ENCODE data around the gene CENPT. TPM values are rescaled to one million over a fixed set of nuclear protein-coding genes. Genes with fewer than 3 reads are reported as not detected.
A peak's percentile ranks its signal among the peaks of the same experiment; 100 is the strongest.

The CENPT gene
- total RNA-seq, 1 experiment from 2014 or later: 43.7 TPM

GRCh38 chr16:67881621-67882161 lies 34.2 kb upstream of the CENPT start:
- peak; percentile 26 for DNase-seq
- H3K36me3 ChIP-seq (replicated peaks; ENCODE audit: control insufficient read depth, insufficient read depth, low read length): peaks cover 56% of the 10 kb centered on the region
- H3K4me3 ChIP-seq (ENCODE audit: insufficient read depth, low read depth, low read length): no peak overlapping the region
- no peaks in the 10 kb centered on the region for H3K27me3 ChIP-seq (ENCODE audit: control insufficient read depth, insufficient read depth, low read length)

DNA sequence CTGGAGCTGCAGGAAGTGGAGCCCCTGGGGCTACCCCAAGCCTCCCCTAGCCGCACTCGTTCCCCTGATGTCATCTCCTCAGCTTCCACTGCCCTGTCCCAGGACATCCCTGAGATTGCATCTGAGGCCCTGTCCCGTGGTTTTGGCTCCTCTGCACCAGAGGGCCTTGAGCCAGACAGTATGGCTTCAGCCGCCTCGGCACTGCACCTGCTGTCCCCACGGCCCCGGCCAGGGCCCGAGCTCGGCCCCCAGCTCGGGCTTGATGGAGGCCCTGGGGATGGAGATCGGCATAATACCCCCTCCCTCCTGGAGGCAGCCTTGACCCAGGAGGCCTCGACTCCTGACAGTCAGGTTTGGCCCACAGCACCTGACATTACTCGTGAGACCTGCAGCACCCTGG lies 33.1 kb upstream of the CENPT start:
- Histone ChIP-seq H3K27me3 (ENCODE audit: control insufficient read depth, insufficient read depth, low read length) (no peaks in the 10 kb centered on the region), H3K4me3 (ENCODE audit: insufficient read depth, low read depth, low read length) (no peak overlapping the region), H3K36me3 (replicated peaks; ENCODE audit: control insufficient read depth, insufficient read depth, low read length) (peaks cover 62% of the 10 kb centered on the region)
- peak; percentile 33 for DNase-seq

DNA sequence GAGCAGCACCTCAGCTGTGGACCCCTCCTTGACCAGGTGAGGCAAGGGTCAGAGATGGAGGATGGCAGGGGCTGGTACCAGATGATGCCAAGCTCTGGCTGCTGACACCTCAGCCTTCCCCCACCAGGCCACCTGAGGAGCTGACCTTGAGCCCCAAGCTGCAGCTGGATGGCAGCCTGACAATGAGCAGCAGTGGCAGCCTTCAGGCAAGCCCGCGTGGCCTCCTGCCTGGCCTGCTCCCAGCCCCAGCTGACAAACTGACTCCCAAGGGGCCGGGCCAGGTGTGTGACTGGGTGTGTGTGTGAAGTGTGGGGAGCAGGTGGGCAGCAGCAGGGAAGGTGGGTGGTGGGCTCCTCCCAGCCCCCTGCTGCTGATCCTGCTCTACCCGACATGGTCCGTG lies 32.4 kb upstream of the CENPT start:
- DNase-seq: peak; percentile 25

DNA sequence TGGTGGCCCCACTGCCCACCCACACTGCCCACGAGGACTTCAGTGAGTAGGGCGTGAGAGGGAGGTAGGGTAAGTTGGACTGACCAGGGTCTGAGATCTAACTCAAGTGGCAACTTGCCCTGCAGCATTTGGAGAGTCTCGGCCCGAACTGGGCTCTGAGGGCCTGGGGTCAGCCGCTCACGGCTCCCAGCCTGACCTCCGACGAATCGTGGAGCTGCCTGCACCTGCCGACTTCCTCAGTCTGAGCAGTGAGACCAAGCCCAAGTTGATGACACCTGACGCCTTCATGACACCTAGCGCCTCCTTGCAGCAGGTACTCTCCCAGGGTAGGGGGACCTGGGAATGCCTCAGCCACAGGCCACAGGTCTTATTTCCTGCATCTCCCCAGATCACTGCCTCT lies 32.0 kb upstream of the CENPT start:
- DNase-seq: peak; percentile 26
- Histone ChIP-seq H3K4me3 (ENCODE audit: insufficient read depth, low read depth, low read length) (no peak overlapping the region), H3K27me3 (ENCODE audit: control insufficient read depth, insufficient read depth, low read length) (no peaks in the 10 kb centered on the region), H3K36me3 (replicated peaks; ENCODE audit: control insufficient read depth, insufficient read depth, low read length) (peaks cover 62% of the 10 kb centered on the region)

More for the DNA sequence above, 32.4 kb upstream of the CENPT start:
- H3K36me3 ChIP-seq (replicated peaks; ENCODE audit: control insufficient read depth, insufficient read depth, low read length): peaks cover 62% of the 10 kb centered on the region
- H3K4me3 ChIP-seq (ENCODE audit: insufficient read depth, low read depth, low read length): no peak overlapping the region
- H3K27me3 ChIP-seq (ENCODE audit: control insufficient read depth, insufficient read depth, low read length): no peaks in the 10 kb centered on the region

- Histone ChIP-seq H3K36me3 (replicated peaks; ENCODE audit: control insufficient read depth, insufficient read depth, low read length) (peaks cover 62% of the 10 kb centered on the region), H3K27me3 (ENCODE audit: control insufficient read depth, insufficient read depth, low read length) (no peaks in the 10 kb centered on the region), H3K4me3 (ENCODE audit: insufficient read depth, low read depth, low read length) (no peak overlapping the region)
- DNase-seq: no peak
These were observed 31.4 kb upstream of the CENPT start for GRCh38 chr16:67878846-67879245.

DNA sequence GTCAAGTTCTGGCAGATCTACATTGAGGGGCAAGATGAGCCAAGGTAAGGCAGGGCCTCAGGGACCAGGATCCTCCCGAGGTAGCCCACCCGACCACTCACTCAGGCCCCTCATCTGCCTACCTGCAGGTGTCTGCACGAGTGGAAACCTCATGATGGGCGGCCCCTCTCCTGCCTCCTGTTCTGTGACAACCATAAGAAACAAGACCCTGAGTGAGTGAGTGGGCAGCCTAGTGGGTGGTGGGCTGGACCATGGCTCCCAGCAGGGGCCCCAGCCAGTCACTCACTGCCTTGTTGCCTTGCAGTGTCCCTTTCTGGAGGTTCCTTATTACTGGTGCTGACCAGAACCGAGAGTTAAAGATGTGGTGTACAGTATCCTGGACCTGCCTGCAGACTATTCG lies 30.7 kb upstream of the CENPT start:
- Histone ChIP-seq H3K4me3 (ENCODE audit: insufficient read depth, low read depth, low read length) (no peak overlapping the region), H3K36me3 (replicated peaks; ENCODE audit: control insufficient read depth, insufficient read depth, low read length) (peaks cover 58% of the 10 kb centered on the region), H3K27me3 (ENCODE audit: control insufficient read depth, insufficient read depth, low read length) (no peaks in the 10 kb centered on the region)
- DNase-seq: no peak

DNA sequence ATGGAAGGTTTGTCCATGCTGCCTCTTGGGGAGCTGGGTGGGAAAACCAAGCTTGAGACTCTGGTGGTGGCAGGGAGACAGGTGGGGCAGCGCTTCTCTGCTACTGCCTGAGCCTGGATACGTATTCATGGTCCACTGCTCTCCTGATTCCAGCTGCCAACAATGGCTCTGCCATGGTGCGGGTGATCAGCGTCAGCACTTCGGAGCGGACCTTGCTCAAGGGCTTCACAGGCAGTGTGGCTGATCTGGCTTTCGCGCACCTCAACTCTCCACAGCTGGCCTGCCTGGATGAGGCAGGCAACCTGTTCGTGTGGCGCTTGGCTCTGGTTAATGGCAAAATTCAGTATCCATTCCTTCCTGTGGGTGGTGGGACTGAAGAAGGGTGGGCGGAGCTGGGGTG lies 29.6 kb upstream of the CENPT start:
- Histone ChIP-seq H3K36me3 (replicated peaks; ENCODE audit: control insufficient read depth, insufficient read depth, low read length) (peaks cover 49% of the 10 kb centered on the region), H3K27me3 (ENCODE audit: control insufficient read depth, insufficient read depth, low read length) (no peaks in the 10 kb centered on the region)

DNA sequence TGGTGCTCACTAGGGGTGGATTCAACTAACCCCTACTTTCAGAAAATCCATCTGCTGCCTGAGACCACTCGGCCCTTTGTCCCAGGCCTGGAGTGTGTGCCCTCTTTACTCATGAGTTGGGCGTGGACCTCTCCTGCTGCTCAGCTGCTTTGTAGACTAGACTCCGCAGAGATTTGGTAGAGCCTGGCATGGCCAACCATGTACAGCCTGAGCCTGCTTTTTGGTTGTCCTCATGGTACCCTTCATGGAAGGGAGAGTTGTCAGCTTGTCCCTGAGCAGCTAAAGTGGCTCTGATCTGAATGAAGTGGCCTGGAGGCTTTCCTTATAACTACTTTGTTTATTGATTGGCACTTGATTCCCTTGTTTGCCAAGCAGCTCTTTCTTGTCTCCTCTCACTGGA lies 26.9 kb upstream of the CENPT start:
- 0 out of 2 replicates have a peak overlapping the region, but pooled peaks have one; percentile 87 for H3K4me3 ChIP-seq (ENCODE audit: insufficient read depth, low read depth, low read length)
- H3K36me3 ChIP-seq (replicated peaks; ENCODE audit: control insufficient read depth, insufficient read depth, low read length): peaks cover 40% of the 10 kb centered on the region
- no peak for DNase-seq
- H3K27me3 ChIP-seq (ENCODE audit: control insufficient read depth, insufficient read depth, low read length): no peaks in the 10 kb centered on the region

More for the DNA sequence above, 29.6 kb upstream of the CENPT start:
- no peak overlapping the region for H3K4me3 ChIP-seq (ENCODE audit: insufficient read depth, low read depth, low read length)
- no peak for DNase-seq

DNA sequence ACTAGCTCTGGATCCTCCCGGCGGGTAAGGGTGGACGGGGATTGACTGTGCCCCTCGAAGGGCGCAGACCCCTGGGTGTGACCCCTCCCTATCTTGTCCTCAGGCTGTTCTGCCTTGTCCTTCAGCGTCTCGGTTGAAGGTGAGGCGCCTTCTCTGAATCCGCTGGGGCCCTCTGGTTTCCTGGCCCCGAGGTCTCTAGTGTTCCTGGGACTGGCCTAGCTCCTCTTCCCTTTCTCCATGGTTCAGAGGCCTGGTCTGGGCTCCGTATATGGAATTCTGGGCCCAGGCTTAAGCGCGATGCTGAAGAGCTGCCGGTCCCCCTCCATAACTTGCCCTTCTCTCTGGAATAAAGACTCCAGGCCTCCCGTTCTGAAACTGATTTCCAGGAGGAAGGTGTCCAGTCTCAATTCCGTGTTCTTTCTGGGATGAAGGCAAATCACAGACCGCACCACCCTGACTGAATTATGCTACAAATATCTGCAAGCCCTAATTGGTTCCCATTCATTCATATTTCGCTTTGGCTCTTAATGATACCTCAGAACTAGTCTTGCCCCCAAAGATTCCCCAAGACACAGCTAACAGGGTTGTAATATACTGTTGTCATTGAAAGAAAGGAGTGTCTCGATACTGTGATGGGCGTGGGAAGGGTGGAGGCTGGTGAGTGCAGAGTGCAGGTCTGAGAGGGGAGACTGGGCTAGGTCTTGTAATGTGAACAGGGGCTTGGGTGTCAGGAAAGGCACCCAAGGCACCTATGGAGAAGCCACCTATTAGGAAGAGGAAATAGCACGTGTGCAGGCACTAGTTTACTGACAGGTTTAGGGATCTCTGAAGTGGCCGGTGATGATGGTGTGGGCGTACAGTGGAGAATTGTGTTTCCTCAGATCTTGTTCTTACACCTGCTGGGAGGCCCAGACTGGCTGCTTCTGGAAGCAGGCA lies 26.2 kb upstream of the CENPT start:
- Histone ChIP-seq H3K27me3 (ENCODE audit: control insufficient read depth, insufficient read depth, low read length) (no peaks in the 10 kb centered on the region), H3K4me3 (ENCODE audit: insufficient read depth, low read depth, low read length) (peak overlapping the region; percentile 87), H3K36me3 (replicated peaks; ENCODE audit: control insufficient read depth, insufficient read depth, low read length) (peaks cover 36% of the 10 kb centered on the region)
- DNase-seq: peak; percentile 28

DNA sequence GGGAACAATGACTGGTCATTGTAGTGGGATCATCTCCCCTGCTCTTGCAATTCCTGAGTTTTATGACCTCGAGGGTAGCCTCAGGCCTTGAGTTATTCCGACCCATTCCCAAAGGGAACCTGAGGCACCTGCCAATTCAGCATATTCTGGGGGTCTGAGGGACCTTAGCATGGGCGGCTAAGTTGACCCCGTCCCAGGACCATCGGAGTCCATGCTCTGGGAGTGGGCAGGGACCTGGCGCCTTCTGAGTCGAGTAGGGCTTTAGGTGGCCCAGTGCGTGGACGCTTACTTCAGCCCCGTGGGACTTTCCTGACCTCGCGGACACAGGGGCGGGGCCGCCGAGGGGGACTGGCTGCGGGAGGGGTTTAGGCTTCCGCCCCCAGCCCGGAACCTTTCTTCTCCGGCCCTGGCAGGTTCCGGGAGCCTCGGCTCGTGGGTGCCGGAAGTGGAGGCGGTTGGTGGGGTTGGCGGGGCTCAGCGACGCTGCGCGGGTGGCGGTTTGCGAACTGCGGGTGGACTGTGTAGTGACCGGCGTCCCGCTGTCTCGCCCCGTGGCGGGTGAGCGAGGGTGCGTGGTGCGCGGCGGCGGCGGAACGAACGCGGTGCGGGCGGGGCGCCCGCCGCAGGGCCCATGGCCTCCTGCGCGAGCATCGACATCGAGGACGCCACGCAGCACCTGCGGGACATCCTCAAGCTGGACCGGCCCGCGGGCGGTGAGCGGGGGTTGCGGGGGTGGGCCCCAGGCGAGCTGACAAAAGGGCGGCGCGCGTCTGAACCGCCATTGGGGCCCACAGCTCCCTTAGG lies 25.3 kb upstream of the CENPT start, which contains the start of gene EDC4:
Gene EDC4, plus strand, starts transcription at position 422 of the 804 bp plus-strand sequence. Its CDS starts 210 bp downstream, at position 632.
- Histone ChIP-seq H3K36me3 (replicated peaks; ENCODE audit: control insufficient read depth, insufficient read depth, low read length) (peaks cover 37% of the 10 kb centered on the region), H3K4me3 (ENCODE audit: insufficient read depth, low read depth, low read length) (peak within 1 kb of the TSS; percentile 87), H3K27me3 (ENCODE audit: control insufficient read depth, insufficient read depth, low read length) (no peaks in the 10 kb centered on the region)
- DNase-seq: peak; percentile 96

GRCh38 chr16:67872131-67872630 lies 24.7 kb upstream of the CENPT start:
- Histone ChIP-seq H3K4me3 (ENCODE audit: insufficient read depth, low read depth, low read length) (peak overlapping the region; percentile 87; the same call in 1 of the 2 replicates), H3K36me3 (replicated peaks; ENCODE audit: control insufficient read depth, insufficient read depth, low read length) (peaks cover 35% of the 10 kb centered on the region), H3K27me3 (ENCODE audit: control insufficient read depth, insufficient read depth, low read length) (no peaks in the 10 kb centered on the region)
- no peak for DNase-seq

DNA sequence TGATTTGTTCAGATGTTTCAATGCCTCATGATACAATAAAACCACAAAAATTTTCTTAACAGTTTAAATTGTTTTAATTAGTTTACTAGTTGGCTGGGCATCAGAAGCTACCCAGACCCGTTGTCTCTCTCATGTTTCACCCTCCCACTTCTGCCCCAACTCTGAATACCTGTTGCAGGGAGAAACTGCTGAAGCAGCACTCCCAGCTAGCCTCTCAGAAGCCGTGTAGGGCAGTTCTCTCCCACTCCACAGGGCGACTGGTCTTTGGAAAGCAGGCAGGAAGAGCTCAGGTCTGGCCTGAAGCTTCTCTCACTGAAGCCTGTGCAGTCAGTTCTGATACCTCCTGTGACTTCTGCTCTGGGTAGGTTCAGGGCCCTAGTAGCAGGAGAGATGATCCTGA lies 23.8 kb upstream of the CENPT start:
- DNase-seq: no peak
- no peaks in the 10 kb centered on the region for H3K27me3 ChIP-seq (ENCODE audit: control insufficient read depth, insufficient read depth, low read length)
- H3K4me3 ChIP-seq (ENCODE audit: insufficient read depth, low read depth, low read length): no peak overlapping the region
- H3K36me3 ChIP-seq (replicated peaks; ENCODE audit: control insufficient read depth, insufficient read depth, low read length): peaks cover 31% of the 10 kb centered on the region

DNA sequence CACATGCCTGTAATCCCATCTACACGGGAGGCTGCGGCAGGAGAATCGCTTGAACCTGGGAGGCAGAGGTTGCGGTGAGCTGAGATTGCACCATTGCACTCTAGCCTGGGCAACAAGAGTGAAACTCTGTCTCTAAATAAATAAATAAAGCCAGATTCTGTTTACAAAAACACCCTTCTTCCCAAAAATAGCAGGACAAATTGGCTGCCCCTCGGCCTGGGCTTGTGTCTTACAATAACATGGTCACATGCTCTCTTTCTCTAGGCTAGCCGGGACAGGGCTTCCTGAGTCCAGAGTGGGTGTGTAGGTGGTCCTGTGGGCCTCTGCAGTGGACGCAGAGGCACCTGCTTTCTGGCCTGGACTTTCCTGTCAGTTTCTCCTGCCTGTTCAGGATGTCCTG lies 22.2 kb upstream of the CENPT start:
- no peak overlapping the region for H3K4me3 ChIP-seq (ENCODE audit: insufficient read depth, low read depth, low read length)

GRCh38 chr16:67868290-67868689 lies 20.8 kb upstream of the CENPT start:
- no peak overlapping the region for H3K4me3 ChIP-seq (ENCODE audit: insufficient read depth, low read depth, low read length)
- peaks cover 34% of the 10 kb centered on the region for H3K36me3 ChIP-seq (replicated peaks; ENCODE audit: control insufficient read depth, insufficient read depth, low read length)
- no peak for DNase-seq
- H3K27me3 ChIP-seq (ENCODE audit: control insufficient read depth, insufficient read depth, low read length): no peaks in the 10 kb centered on the region

More for the DNA sequence above, 22.2 kb upstream of the CENPT start:
- no peak for DNase-seq
- H3K36me3 ChIP-seq (replicated peaks; ENCODE audit: control insufficient read depth, insufficient read depth, low read length): peaks cover 33% of the 10 kb centered on the region
- H3K27me3 ChIP-seq (ENCODE audit: control insufficient read depth, insufficient read depth, low read length): no peaks in the 10 kb centered on the region

All from H7 (cell line).